Body of pancreas (tissue), 4 donors: ENCODE results near the gene ZBTB48. TPM values are rescaled to one million over a fixed set of nuclear protein-coding genes. Genes with fewer than 3 reads are reported as not detected.

Experiments
- ATAC-seq: fragments of 150-250 bp; one replicate; pipeline ENCODE4 v1.9.1; 2016
- DNase-seq, 4 donors: peaks; one replicate each; pipeline ENCODE4 v3.0.0-alpha.2; 2019
- H3K27ac ChIP-seq, 4 donors: fragments of 200-600 bp; sonication (generic); 1 replicate in 3 of 4; 2 replicates in 1 of 4; pipeline versions ENCODE4 v1.5.1 to v1.6.1; 2016 to 2019; ENCODE audit warnings: mild to moderate bottlenecking in 1 of 4, mixed read lengths in 1 of 4, moderate library complexity in 1 of 4
- H3K27me3 ChIP-seq, 2 donors: fragments of 200-600 bp; sonication (generic); one replicate each; pipeline ENCODE4 v1.6.0; 2016; ENCODE audit warnings: mild to moderate bottlenecking in 1 of 2
- H3K36me3 ChIP-seq, 2 donors: fragments of 200-600 bp; sonication (generic); replicated peaks in 1 of 2; 2 replicates each; pipeline ENCODE4 v1.5.1; 2016; ENCODE audit warnings: low read depth in 2 of 2; ENCODE audit not compliant: insufficient read depth in 1 of 2
- H3K4me1 ChIP-seq: fragments of 200-600 bp; sonication (generic); one replicate; pipeline ENCODE4 v1.6.0; 2016
- H3K4me3 ChIP-seq, 2 donors: fragments of 200-600 bp; sonication (generic); 1 replicate in 1 of 2; 2 replicates in 1 of 2; pipeline ENCODE4 v1.5.1; 2016 to 2019
- H3K9me3 ChIP-seq, 3 donors: fragments of 200-600 bp; sonication (generic); 1 replicate in 2 of 3; 2 replicates in 1 of 3; pipeline ENCODE4 v1.5.1; 2016
- CTCF ChIP-seq, 7 experiments: fragments of 450-650 bp in 4 of 7; fragments of 200-600 bp in 3 of 7; sonication (generic) in 3 of 7; IDR thresholded peaks; one replicate each; pipeline ENCODE4 v1.5.1; 2016 to 2019; ENCODE audit warnings: antibody characterized with exemption in 7 of 7
- POLR2A ChIP-seq, 3 donors: fragments of 450-650 bp; IDR thresholded peaks; one replicate each; pipeline ENCODE4 v1.6.1; 2016; ENCODE audit warnings: antibody characterized with exemption in 3 of 3, mild to moderate bottlenecking in 2 of 3
- WGBS, 2 donors: methylation state at CpG; one replicate each; pipeline ENCODE4 v1.1.5; 2017; 5-methylcytosine and 5-hydroxymethylcytosine counted together
- intact Hi-C: fragments of 100-400 bp; cut with DNase I; formaldehyde crosslinking; loops from one replicate; pipeline ENCODE4 v1.15.1; 2023
- total RNA-seq, 2 donors: library from RNA; depleted of rRNA; stranded (reverse); fragments of >200 nt; gene quantifications; one replicate each; pipeline ENCODE4 v1.1.0, GENCODE V29; 2016

ZBTB48 gene
- total RNA-seq, 2 donors from 2014 or later = 17.4 to 37.6 TPM

- no peak for ATAC-seq
- intact Hi-C loops = no loop called here
- peaks cover 10 to 31% of the 10 kb centered on the region in 2 donors for H3K36me3 ChIP-seq
- no peak for DNase-seq
- H3K27ac ChIP-seq = no peak overlapping the region
- no peak overlapping the region for H3K4me3 ChIP-seq
- no peaks in the 10 kb centered on the region for H3K9me3 ChIP-seq
- 81 to 82% methylated on average over 4 to 7 of the region's 7 CpGs for WGBS, 2 donors
- TF ChIP-seq POLR2A (IDR thresholded peaks at IDR 0.05) = no peak
- no peak for TF ChIP-seq CTCF (IDR thresholded peaks at IDR 0.05)
- no peaks in the 10 kb centered on the region for H3K27me3 ChIP-seq
- H3K4me1 ChIP-seq = peaks cover 29% of the 10 kb centered on the region
Measured at GRCh38 chr1:6590046-6590445, 10.3 kb downstream of the ZBTB48 start.

GRCh38 chr1:6591222-6591621 lies 11.4 kb downstream of the ZBTB48 start:
- DNase-seq = peak in 1 of 4 donors; percentile 31
- Histone ChIP-seq H3K36me3 (peaks cover 10 to 37% of the 10 kb centered on the region in 2 donors), H3K4me1 (peaks cover 37% of the 10 kb centered on the region), H3K27ac (no peak overlapping the region), H3K9me3 (no peaks in the 10 kb centered on the region), H3K4me3 (no peak overlapping the region), H3K27me3 (no peaks in the 10 kb centered on the region)
- TF ChIP-seq CTCF (IDR thresholded peaks at IDR 0.05) = no peak
- TF ChIP-seq POLR2A (IDR thresholded peaks at IDR 0.05) = no peak
- 76 to 97% methylated on average over 6 to 13 of the region's 13 CpGs for WGBS, 2 donors
- ATAC-seq = no peak
- intact Hi-C loops = no loop called here

- no peak overlapping the region for H3K4me3 ChIP-seq
Measured at GRCh38 chr1:6591644-6592043, 11.8 kb downstream of the ZBTB48 start.

GRCh38 chr1:6592441-6592840 lies 12.6 kb downstream of the ZBTB48 start:
- WGBS, 2 donors = 31 to 36% methylated on average over 5 of the region's 5 CpGs
- intact Hi-C loops = no loop called here
- Histone ChIP-seq H3K27ac (no peak overlapping the region), H3K9me3 (no peaks in the 10 kb centered on the region), H3K4me1 (peaks cover 42% of the 10 kb centered on the region), H3K36me3 (peaks cover 10 to 39% of the 10 kb centered on the region in 2 donors), H3K27me3 (no peaks in the 10 kb centered on the region), H3K4me3 (no peak overlapping the region)
- TF ChIP-seq POLR2A (IDR thresholded peaks at IDR 0.05) = no peak
- DNase-seq (peak in 1 of 4 donors; percentile 43), ATAC-seq (no peak)

More at GRCh38 chr1:6591644-6592043, 11.8 kb downstream of the ZBTB48 start:
- H3K9me3 ChIP-seq = no peaks in the 10 kb centered on the region
- H3K36me3 ChIP-seq = peaks cover 10 to 37% of the 10 kb centered on the region in 2 donors
- H3K27ac ChIP-seq = no peak overlapping the region
- H3K27me3 ChIP-seq = no peaks in the 10 kb centered on the region
- WGBS, 2 donors = 74 to 81% methylated on average over 6 of the region's 6 CpGs
- DNase-seq = no peak
- H3K4me1 ChIP-seq = peaks cover 40% of the 10 kb centered on the region
- intact Hi-C loops = no loop called here
- ATAC-seq = no peak
- TF ChIP-seq POLR2A (IDR thresholded peaks at IDR 0.05) (no peak), CTCF (IDR thresholded peaks at IDR 0.05) (no peak)

DNA sequence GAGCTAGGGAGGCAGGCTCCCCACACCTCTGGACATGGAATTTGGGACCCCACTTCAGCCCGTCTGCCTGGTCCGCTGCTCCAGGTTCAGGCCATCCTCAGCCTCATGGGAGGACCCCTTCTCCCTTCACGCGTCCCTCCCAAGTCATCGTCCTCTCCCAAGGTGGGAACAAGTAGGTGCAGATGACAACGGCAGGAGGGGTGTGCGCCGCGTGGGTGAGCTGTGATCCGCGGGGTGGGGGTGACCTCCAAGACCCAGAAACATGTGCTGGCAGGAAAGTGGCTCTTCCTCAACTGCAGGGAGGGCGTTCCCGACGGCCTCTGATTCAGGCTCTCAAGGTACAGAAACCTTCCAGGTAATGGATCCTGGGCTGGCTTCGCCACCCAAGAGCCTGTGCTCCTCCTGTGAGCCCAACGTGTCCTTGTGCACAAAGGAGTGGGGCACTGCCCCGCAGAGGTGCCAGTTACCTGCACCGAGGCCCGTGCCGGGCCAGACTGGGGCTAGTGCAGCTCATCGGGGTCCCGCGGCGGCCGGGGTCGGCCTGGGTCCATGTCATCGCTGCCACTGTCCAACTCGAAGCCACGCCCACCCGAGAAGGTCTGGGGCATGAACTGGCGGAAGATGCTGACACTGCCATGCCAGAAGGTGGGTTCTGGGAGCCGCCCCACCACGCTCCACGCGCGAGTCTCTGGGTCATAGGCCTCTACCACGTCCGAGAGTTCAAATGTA lies 13.2 kb downstream of the ZBTB48 start:
- Histone ChIP-seq H3K4me1 (peaks cover 42% of the 10 kb centered on the region), H3K27ac (no peak overlapping the region), H3K36me3 (peaks cover 10 to 44% of the 10 kb centered on the region in 2 donors), H3K4me3 (no peak overlapping the region), H3K27me3 (no peaks in the 10 kb centered on the region), H3K9me3 (no peaks in the 10 kb centered on the region)
- WGBS, 2 donors = 88 to 91% methylated on average over 14 to 38 of the region's 38 CpGs
- ATAC-seq (no peak), DNase-seq (no peak)
- no peak for TF ChIP-seq POLR2A (IDR thresholded peaks at IDR 0.05)
- no peak for TF ChIP-seq CTCF (IDR thresholded peaks at IDR 0.05)
- intact Hi-C loops = no loop called here
